ENCODE results near the gene RNF32.
"Not testable (repeated sequence)": the region's sequence is repeated elsewhere in the genome, so short reads cannot be mapped to it uniquely, and the experiment has no call there.

Gene RNF32

GRCh38 chr7:156676263-156676662 lies 35.7 kb downstream of the RNF32 start:
- no peak for DNase-seq

GRCh38 chr7:156677374-156678054 lies 36.9 kb downstream of the RNF32 start:
- no peak for DNase-seq

GRCh38 chr7:156680281-156680680 lies 39.7 kb downstream of the RNF32 start:
- no peak for DNase-seq

DNA sequence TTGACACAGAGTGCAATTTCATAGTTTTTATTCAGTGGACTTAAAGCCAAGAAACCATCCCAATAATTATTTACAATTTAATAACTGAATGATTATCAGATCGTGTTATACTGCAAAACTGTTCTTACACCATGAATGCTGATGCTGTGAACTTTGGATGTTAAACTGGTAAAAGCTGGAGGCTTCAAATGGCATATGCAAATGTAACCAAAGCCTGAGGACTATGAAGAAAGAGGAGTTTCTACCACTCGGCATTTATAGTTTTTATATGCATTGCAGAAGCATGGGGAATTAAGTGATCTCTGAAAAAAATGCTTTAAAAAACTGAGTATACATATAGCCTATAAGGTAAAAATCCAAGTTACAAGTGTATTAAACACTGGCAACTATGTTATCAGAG lies 42.4 kb downstream of the RNF32 start:
- DNase-seq, result no peak

DNA sequence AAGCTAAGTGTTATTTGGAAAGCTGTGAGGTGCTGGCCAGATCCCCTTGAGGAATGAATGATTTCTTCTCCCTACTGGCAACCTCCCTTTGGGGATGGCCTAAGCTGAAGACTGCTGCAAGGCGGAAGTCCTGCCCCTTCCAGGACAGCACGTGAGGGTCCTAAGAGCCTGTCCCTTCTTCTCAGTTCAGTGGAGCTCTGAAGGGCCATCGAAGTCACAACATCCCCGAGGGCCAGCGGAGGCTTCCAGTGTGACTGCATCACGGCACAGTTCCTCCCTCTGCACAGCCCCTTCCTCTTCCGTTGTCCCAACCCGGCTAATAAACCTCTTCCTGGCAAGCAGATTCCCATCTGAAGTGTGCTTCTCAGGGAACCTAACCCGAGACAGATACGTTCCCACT lies 43.7 kb downstream of the RNF32 start:
- no peak for DNase-seq

- no peak for DNase-seq
These were observed 44.1 kb downstream of the RNF32 start for GRCh38 chr7:156684661-156685060.

DNA sequence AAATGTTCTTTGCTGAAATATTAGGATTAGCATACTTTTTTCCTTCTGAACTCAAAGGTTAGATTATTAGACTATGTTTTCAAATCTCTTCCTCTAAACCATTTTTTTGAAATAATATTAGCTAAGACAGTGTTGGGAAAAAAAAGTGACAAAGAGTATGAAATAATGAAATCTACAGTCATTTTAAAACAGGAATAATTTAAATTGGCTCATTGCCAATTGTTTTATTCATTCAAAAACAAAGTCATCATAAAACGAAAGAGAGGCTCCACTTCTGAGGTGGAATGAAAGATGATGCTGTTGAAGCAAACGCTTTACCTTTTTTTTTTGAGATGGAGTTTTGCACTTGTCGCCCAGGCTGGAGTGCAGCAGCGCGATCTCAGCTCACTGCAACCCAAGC lies 51.2 kb downstream of the RNF32 start:
- no peak for DNase-seq

DNA sequence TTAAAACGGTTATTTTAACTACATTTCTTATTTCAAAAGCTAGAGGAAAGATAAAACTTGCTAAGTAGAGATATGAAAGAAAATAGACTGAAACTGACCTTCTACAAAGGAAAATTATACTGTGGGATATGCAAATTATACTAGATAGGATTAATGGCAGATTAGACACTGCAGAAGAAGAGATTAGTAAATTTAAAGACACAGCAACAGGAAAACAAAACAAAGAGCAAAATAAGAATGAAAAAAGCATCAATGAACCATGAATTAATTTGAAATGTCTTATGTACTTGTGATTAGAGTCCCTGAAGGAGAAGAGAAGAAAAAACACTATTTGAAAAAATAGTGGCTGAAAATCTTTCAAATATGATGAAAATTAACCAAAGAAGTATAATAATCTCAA lies 52.3 kb downstream of the RNF32 start:
- DNase-seq, result no peak

- DNase-seq, result no peak
These were observed 53.1 kb downstream of the RNF32 start for GRCh38 chr7:156693627-156694026.

GRCh38 chr7:156697283-156697682 lies 56.7 kb downstream of the RNF32 start:
- DNase-seq, result not testable (repeated sequence)

DNA sequence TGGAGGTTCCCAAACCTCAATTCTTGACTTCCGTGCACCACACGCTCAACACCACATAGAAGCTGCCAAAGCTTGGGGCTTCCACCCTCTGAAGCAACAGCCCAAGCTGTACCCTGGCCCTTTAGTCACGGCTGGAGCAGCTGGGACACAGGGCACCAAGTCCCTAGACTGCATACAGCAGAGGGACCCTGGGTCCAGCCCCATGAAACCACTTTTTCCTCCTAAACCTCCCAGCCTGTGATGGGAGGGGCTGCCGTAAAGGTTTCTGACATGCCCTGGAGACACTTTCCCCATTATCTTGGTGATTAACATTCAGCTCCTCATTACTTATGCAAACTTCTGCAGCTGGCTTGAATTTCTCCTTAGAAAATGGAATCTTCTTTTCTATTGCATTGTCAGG lies 57.9 kb downstream of the RNF32 start:
- not testable (repeated sequence) for DNase-seq

DNA sequence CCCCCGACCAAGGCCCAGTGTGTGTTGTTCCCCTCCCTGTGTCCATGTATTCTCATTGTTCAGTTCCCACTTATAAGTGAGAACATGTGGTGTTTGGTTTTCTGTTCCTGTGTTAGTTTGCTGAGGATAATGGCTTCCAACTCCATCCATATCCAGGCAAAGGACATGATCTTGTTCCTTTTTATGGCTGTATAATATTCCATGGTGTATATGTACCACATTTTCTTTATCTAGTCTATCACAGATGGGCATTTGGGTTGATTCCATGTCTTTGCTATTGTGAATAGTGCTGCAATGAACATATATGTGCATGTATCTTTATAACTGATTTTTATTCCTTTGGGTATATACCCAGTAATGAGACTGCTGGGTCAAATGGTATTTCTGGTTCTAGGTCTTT lies 61.2 kb downstream of the RNF32 start:
- DNase-seq, result not testable (repeated sequence)

- no peak for DNase-seq
These were observed 61.8 kb downstream of the RNF32 start for GRCh38 chr7:156702399-156702798.

GRCh38 chr7:156703209-156703608 lies 62.6 kb downstream of the RNF32 start:
- no peak for DNase-seq

DNA sequence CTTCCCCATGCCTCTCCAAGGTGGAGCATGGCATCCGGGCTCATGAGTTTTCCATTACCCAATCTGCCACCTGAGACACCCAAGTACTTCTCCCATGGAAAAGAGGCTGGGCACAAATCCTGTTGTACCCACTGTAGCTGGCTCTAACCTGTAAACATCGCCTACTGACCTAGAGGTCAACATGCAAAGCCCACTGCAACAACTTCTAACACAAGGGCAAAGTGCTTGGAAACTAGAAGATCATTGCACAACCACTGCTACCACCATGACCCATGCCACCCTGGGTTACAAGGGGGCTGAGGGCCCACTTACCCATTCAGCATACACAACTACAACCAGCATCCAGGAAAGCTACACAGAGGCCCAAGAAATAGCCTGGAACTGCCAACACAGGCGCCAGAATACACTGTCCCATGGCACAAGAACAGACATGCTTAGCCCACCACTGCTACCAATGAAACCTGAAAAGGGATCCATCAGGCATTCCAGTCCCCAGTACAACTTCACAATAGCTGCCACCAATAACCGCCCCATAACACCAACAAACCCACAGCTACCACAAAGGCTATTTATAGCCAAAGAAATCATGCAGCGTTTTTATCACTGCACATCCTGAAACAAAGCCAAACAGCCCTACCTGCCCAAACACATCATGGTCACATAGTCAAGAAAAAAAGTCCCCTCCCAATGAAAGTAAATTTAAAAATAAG lies 63.4 kb downstream of the RNF32 start:
- no peak for DNase-seq

DNA sequence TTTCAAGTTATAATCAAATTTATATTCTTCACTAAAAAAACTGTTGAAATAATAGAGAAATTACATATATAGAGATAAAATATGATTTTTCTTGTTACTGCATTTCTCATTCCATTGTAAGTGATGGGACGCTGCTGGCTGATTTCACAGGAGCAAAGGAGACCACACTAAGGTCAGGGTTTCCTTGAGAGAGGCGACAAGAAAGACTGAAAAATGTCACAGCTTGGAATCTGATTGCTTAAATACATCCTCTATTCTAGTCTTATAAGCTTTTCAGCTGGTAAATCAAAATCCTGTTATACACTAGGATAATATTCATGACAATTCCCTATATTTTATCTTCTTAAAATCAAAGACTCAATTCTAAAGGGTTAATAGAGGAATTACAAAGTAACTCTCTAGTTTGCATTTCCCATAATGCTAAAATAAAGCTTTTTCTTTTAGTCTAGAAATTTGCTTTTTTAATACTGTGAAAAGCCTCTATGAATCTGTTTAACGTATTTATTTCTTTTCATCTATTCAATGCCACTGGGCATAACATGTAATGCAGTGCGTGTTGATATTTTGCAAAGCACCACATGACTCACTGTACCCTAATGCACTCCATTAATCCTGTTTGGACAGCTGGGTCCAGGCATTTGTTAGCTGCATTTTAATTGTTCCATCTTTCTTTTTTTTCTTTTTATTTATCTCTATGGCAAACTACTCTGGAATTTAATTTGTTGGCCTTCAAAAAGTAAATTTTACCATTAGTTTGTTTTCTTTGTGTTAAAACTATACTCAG lies 81.7 kb downstream of the RNF32 start:
- no peak for DNase-seq

GRCh38 chr7:156725073-156725472 lies 84.5 kb downstream of the RNF32 start:
- no peak for DNase-seq

DNA sequence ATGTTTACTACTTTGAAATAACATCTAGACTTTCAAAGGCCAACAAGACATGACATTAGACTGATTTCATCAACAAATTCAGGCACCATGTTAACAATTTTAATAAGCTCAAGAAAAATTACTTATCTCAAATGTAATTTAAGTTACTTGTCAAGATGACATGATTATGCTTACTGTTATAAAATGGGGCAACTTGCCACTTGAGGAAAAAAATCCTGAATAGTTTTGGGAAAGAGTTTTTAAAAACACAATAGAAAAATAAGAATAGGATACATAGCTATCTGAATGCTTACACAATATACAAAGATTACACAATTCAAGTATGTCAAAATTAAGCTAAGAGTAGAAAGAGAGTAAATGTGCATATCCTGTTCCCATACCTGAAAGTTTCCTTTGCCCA lies 85.4 kb downstream of the RNF32 start:
- no peak for DNase-seq

Data from amniotic stem cell (primary cell).